Activated CD4-positive, alpha-beta T cell treated with anti-CD3 and anti-CD28 coated beads for 36 hours (primary cell): ENCODE measurements around the gene KIR3DL2. TPM values are rescaled to one million over a fixed set of nuclear protein-coding genes. Genes with fewer than 3 reads are reported as not detected.
A peak's percentile ranks its signal among the peaks of the same experiment; 100 is the strongest.
"Not testable (repeated sequence)": the region's sequence is repeated elsewhere in the genome, so short reads cannot be mapped to it uniquely, and the experiment has no call there.

ENCODE experiments used
- ATAC-seq: fragments of 200-7000 bp; cut with Tn5 transposase; one replicate; pipeline ENCODE4 v1.10.0; 2021; ENCODE audit warnings: mild to moderate bottlenecking, moderate library complexity
- CTCF ChIA-PET: fragments of 350-600 bp; sonication (Branson Sonifier 250); formaldehyde crosslinking; loops from one replicate; lab custom pipeline; 2021; ENCODE audit warnings: antibody characterized with exemption; lab: Charles Lee
- POLR2A ChIA-PET: fragments of 350-600 bp; sonication (Branson Sonifier 250); formaldehyde crosslinking; loops from one replicate; lab custom pipeline; 2021; ENCODE audit warnings: antibody characterized with exemption, inconsistent platforms; lab: Charles Lee
- DNase-seq: peaks from one replicate; pipeline ENCODE4 v3.0.0-alpha.2; 2020
- H3K27ac Mint-ChIP-seq: one replicate; pipeline ENCODE4 v1.8.0; 2021; ENCODE audit warnings: mixed read lengths
- H3K27me3 Mint-ChIP-seq: one replicate; pipeline ENCODE4 v1.8.0; 2021; ENCODE audit warnings: mixed read lengths
- H3K36me3 Mint-ChIP-seq: one replicate; pipeline ENCODE4 v1.8.0; 2021; ENCODE audit warnings: low read depth, mixed read lengths
- H3K4me1 Mint-ChIP-seq: one replicate; pipeline ENCODE4 v1.8.0; 2021; ENCODE audit warnings: mixed read lengths
- H3K4me3 Mint-ChIP-seq: one replicate; pipeline ENCODE4 v1.8.0; 2021; ENCODE audit warnings: mild to moderate bottlenecking, moderate library complexity, mixed read lengths
- H3K9me3 Mint-ChIP-seq: one replicate; pipeline ENCODE4 v1.8.0; 2021; ENCODE audit warnings: low read depth, mixed read lengths
- intact Hi-C, 2 experiments: fragments of 100-400 bp; cut with DNase I in 1 of 2; cut with micrococcal nuclease in 1 of 2; formaldehyde crosslinking; loops; one replicate each; pipeline versions ENCODE4 v1.14.2 to v1.15.1; 2022 to 2024; cut with DNase I, micrococcal nuclease
- total RNA-seq, 2 experiments: library from RNA; stranded (reverse); gene quantifications; one replicate each; pipeline ENCODE4 v1.2.3, GENCODE V29; 2021

Gene KIR3DL2
- total RNA-seq, 2 experiments from 2014 or later = 1.3 to 1.4 TPM

- H3K4me1 Mint-ChIP-seq, H3K4me3 Mint-ChIP-seq, CTCF ChIA-PET, DNase-seq, POLR2A ChIA-PET, intact Hi-C loops, ATAC-seq, H3K9me3 Mint-ChIP-seq, H3K27ac Mint-ChIP-seq, H3K36me3 Mint-ChIP-seq: not testable (repeated sequence)
- H3K27me3 Mint-ChIP-seq = peaks cover 17% of the 10 kb centered on the region
Observed at GRCh38 chr19:54901153-54901552, 50.9 kb downstream of the KIR3DL2 start.

- intact Hi-C loops = no loop called here
- Mint-ChIP-seq H3K27me3 (peaks cover 17% of the 10 kb centered on the region), H3K4me1 (no peaks in the 10 kb centered on the region), H3K27ac (no peak overlapping the region), H3K36me3 (no peaks in the 10 kb centered on the region), H3K4me3 (no peak overlapping the region), H3K9me3 (no peaks in the 10 kb centered on the region)
- ChIA-PET CTCF (no interaction called here), POLR2A (no interaction called here)
- ATAC-seq (no peak), DNase-seq (no peak)
Observed at GRCh38 chr19:54902061-54902460, 51.8 kb downstream of the KIR3DL2 start.

- H3K27me3 Mint-ChIP-seq = peaks cover 14% of the 10 kb centered on the region
- no peak overlapping the region for H3K27ac Mint-ChIP-seq
- POLR2A ChIA-PET = no interaction called here
- ATAC-seq = no peak
- no peak for DNase-seq
- no peaks in the 10 kb centered on the region for H3K4me1 Mint-ChIP-seq
- H3K36me3 Mint-ChIP-seq = no peaks in the 10 kb centered on the region
- H3K9me3 Mint-ChIP-seq = no peaks in the 10 kb centered on the region
- intact Hi-C loops = no loop called here
- H3K4me3 Mint-ChIP-seq = no peak overlapping the region
- CTCF ChIA-PET = interaction anchor here (0.6 to 1.0 kb wide), 2 partner anchors 22 to 928 kb away, joined by 3 read pairs; no protein-coding TSS in a partner anchor
Observed at GRCh38 chr19:54903303-54903702, 53.1 kb downstream of the KIR3DL2 start.

- DNase-seq, POLR2A ChIA-PET, H3K4me1 Mint-ChIP-seq, intact Hi-C loops, H3K9me3 Mint-ChIP-seq, H3K27ac Mint-ChIP-seq, H3K4me3 Mint-ChIP-seq, ATAC-seq, H3K36me3 Mint-ChIP-seq: not testable (repeated sequence)
- CTCF ChIA-PET = interaction anchor here (0.7 kb wide), 1 partner anchor 228 kb away, joined by 5 read pairs; no protein-coding TSS in a partner anchor
- peaks cover 11% of the 10 kb centered on the region for H3K27me3 Mint-ChIP-seq
Observed at GRCh38 chr19:54904261-54904660, 54.0 kb downstream of the KIR3DL2 start.

GRCh38 chr19:54905421-54905802, 55.2 kb downstream of the KIR3DL2 start:
- Mint-ChIP-seq H3K36me3 (no peaks in the 10 kb centered on the region), H3K9me3 (no peaks in the 10 kb centered on the region), H3K27me3 (peaks cover 7% of the 10 kb centered on the region), H3K4me1 (no peaks in the 10 kb centered on the region), H3K4me3 (no peak overlapping the region), H3K27ac (no peak overlapping the region)
- no peak for DNase-seq
- ChIA-PET CTCF (no interaction called here), POLR2A (no interaction called here)
- ATAC-seq = no peak
- intact Hi-C loops = no loop called here

GRCh38 chr19:54905803-54906511, 55.7 kb downstream of the KIR3DL2 start, which contains the start of gene NCR1:
Gene NCR1 (plus strand): TSS chr19:54906148. CDS start chr19:54906188, 40 bp downstream.
- Mint-ChIP-seq H3K9me3 (no peaks in the 10 kb centered on the region), H3K27ac (no peak within 1 kb of the TSS), H3K36me3 (no peaks in the 10 kb centered on the region), H3K4me3 (no peak within 1 kb of the TSS), H3K4me1 (no peaks in the 10 kb centered on the region), H3K27me3 (peaks cover 6% of the 10 kb centered on the region)
- no peak for ATAC-seq
- ChIA-PET POLR2A (no interaction called here), CTCF (no interaction called here)
- intact Hi-C loops = no loop called here
- DNase-seq = peak; percentile 13

GRCh38 chr19:54906819-54907218, 56.6 kb downstream of the KIR3DL2 start:
- POLR2A ChIA-PET = no interaction called here
- Mint-ChIP-seq H3K27ac (no peak overlapping the region), H3K27me3 (peaks cover 6% of the 10 kb centered on the region), H3K9me3 (no peaks in the 10 kb centered on the region), H3K36me3 (no peaks in the 10 kb centered on the region), H3K4me1 (no peaks in the 10 kb centered on the region), H3K4me3 (no peak overlapping the region)
- no peak for DNase-seq
- intact Hi-C loops = no loop called here
- CTCF ChIA-PET = no interaction called here
- ATAC-seq = no peak

- H3K27ac Mint-ChIP-seq, DNase-seq, H3K4me3 Mint-ChIP-seq, H3K4me1 Mint-ChIP-seq, H3K36me3 Mint-ChIP-seq, intact Hi-C loops, CTCF ChIA-PET, H3K9me3 Mint-ChIP-seq, ATAC-seq, POLR2A ChIA-PET, H3K27me3 Mint-ChIP-seq: not testable (repeated sequence)
Observed at GRCh38 chr19:54907899-54908298, 57.7 kb downstream of the KIR3DL2 start.

Other genes with a start within 250 kb of the KIR3DL2 start
- gene LILRB1, start 220.0 kb upstream of the KIR3DL2 start, total RNA-seq = not detected
- gene LILRB4, start 187.5 kb upstream of the KIR3DL2 start, total RNA-seq = not detected
- gene KIR3DL3, start 126.0 kb upstream of the KIR3DL2 start, total RNA-seq = not detected
- not detected for gene KIR2DL3, start 111.9 kb upstream of the KIR3DL2 start, total RNA-seq
- not detected for gene KIR2DL1, start 80.7 kb upstream of the KIR3DL2 start, total RNA-seq
- gene KIR2DL4, start 46.8 kb upstream of the KIR3DL2 start, total RNA-seq = not detected
- gene KIR3DL1, start 34.0 kb upstream of the KIR3DL2 start, total RNA-seq = not detected
- under 1 TPM; 0.11 to 0.14 TPM for gene KIR2DS4, start 17.8 kb upstream of the KIR3DL2 start, total RNA-seq
- not detected for gene FCAR, start 23.8 kb downstream of the KIR3DL2 start, total RNA-seq
- not detected for gene NCR1, start 55.7 kb downstream of the KIR3DL2 start, total RNA-seq
- gene NLRP7, start 97.1 kb downstream of the KIR3DL2 start, total RNA-seq = not detected
- gene NLRP2, start 115.9 kb downstream of the KIR3DL2 start, total RNA-seq = 1 to 10 TPM; 7.1 to 8.8 TPM
- gene GP6, start 187.8 kb downstream of the KIR3DL2 start, total RNA-seq = under 1 TPM in 1 of 2 experiments, not detected in 1; 0.09 TPM
- gene RDH13, start 212.7 kb downstream of the KIR3DL2 start, total RNA-seq = 10 to 100 TPM; 11.9 to 12.8 TPM
- gene EPS8L1, start 225.4 kb downstream of the KIR3DL2 start, total RNA-seq = 1 to 10 TPM; 2.2 to 2.3 TPM